ENCODE results near the gene LRRIQ1. TPM values are rescaled to one million over a fixed set of nuclear protein-coding genes. Genes with fewer than 3 reads are reported as not detected.

LRRIQ1 gene
- total RNA-seq, 3 donors from 2014 or later (not counting 1 experiment from before 2014, with no cell fraction given) = not detected

DNA sequence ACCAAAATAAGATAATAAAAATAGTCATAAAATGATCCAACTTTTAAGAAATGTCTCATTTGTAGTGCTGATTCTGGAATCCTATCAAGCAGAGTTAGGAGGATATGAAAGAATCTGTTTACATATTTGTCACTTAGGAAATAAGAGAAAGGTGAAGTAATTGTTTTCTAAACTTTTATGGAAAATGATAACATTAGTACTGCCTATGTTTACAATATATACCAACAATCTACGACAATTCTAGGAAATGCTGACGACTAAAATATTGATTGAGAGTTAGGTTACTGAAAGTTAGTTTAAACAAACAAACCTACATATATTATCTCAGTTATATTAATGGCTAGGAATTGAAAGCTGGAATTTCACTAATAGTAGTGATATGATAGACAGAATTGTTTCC lies 18.1 kb upstream of the LRRIQ1 start:
- Histone ChIP-seq H3K4me1 (ENCODE audit: control insufficient read depth, insufficient read depth, low read length) (no peaks in the 10 kb centered on the region), H3K9me3 (ENCODE audit: control insufficient read depth, insufficient read depth, low read length) (no peaks in the 10 kb centered on the region), H3K36me3 (ENCODE audit: control insufficient read depth, insufficient read depth, low read length) (no peaks in the 10 kb centered on the region), H3K27ac (ENCODE audit: low read length) (no peak overlapping the region), H3K27me3 (ENCODE audit: control insufficient read depth, insufficient read depth, low read length) (no peaks in the 10 kb centered on the region), H3K4me3 (ENCODE audit: low read length) (no peak overlapping the region)
- Mint-ChIP-seq H3K36me3 (no peaks in the 10 kb centered on the region), H3K4me1 (no peaks in the 10 kb centered on the region), H3K4me3 (no peak overlapping the region), H3K27me3 (ENCODE audit: low read depth in 2 of 2) (no peaks in the 10 kb centered on the region), H3K9me3 (no peaks in the 10 kb centered on the region), H3K27ac (no peak overlapping the region)
- no CpG with 5 or more reads among the region's 2 CpGs for WGBS (ENCODE audit: insufficient coverage)
- intact Hi-C loops (cut with micrococcal nuclease) = no loop called here
- ATAC-seq (no peak), DNase-seq (no peak)
- TF ChIP-seq, protein P1, sequence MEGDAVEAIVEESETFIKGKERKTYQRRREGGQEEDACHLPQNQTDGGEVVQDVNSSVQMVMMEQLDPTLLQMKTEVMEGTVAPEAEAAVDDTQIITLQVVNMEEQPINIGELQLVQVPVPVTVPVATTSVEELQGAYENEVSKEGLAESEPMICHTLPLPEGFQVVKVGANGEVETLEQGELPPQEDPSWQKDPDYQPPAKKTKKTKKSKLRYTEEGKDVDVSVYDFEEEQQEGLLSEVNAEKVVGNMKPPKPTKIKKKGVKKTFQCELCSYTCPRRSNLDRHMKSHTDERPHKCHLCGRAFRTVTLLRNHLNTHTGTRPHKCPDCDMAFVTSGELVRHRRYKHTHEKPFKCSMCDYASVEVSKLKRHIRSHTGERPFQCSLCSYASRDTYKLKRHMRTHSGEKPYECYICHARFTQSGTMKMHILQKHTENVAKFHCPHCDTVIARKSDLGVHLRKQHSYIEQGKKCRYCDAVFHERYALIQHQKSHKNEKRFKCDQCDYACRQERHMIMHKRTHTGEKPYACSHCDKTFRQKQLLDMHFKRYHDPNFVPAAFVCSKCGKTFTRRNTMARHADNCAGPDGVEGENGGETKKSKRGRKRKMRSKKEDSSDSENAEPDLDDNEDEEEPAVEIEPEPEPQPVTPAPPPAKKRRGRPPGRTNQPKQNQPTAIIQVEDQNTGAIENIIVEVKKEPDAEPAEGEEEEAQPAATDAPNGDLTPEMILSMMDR (IDR thresholded peaks at IDR 0.05) = no peak

DNA sequence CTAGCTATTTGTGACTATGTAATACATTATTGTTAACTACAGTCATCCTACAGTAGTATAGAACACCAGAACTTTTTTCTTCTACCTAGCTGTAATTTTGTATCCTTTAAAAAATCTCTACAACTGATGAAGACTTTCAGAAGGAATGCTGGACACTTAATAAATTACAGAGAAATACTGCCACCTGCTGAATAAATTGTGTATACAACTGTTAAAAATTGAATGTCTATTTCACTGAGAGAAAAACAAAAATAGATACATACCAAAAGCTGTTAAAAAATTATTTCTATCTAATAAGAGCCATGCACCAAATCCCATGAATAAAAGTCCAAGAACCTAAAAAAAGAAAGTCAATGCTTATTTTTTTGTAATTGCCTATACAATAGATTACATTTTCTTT lies 6.7 kb upstream of the LRRIQ1 start:
- H3K9me3 ChIP-seq (ENCODE audit: control insufficient read depth, insufficient read depth, low read length) = no peaks in the 10 kb centered on the region
- H3K27me3 ChIP-seq (ENCODE audit: control insufficient read depth, insufficient read depth, low read length) = no peaks in the 10 kb centered on the region
- TF ChIP-seq, protein P1 (IDR thresholded peaks at IDR 0.05) = no peak
- no peaks in the 10 kb centered on the region for H3K27me3 Mint-ChIP-seq (ENCODE audit: low read depth in 2 of 2)
- peaks cover 0 to 3% of the 10 kb centered on the region in 2 donors for H3K9me3 Mint-ChIP-seq
- H3K4me1 ChIP-seq (ENCODE audit: control insufficient read depth, insufficient read depth, low read length) = no peaks in the 10 kb centered on the region
- no peaks in the 10 kb centered on the region for H3K36me3 Mint-ChIP-seq
- H3K4me3 Mint-ChIP-seq = no peak overlapping the region
- ATAC-seq (no peak), DNase-seq (no peak)
- H3K27ac ChIP-seq (ENCODE audit: low read length) = no peak overlapping the region
- intact Hi-C loops (cut with micrococcal nuclease) = loop anchor here (1.0 kb wide), 1 partner anchor 155 kb away; no protein-coding TSS in a partner anchor
- no peaks in the 10 kb centered on the region for H3K4me1 Mint-ChIP-seq
- H3K4me3 ChIP-seq (ENCODE audit: low read length) = no peak overlapping the region
- H3K36me3 ChIP-seq (ENCODE audit: control insufficient read depth, insufficient read depth, low read length) = no peaks in the 10 kb centered on the region
- no peak overlapping the region for H3K27ac Mint-ChIP-seq

GRCh38 chr12:85036733-85037132 lies 582 bp downstream of the LRRIQ1 start:
- intact Hi-C loops (cut with micrococcal nuclease) = no loop called here
- Mint-ChIP-seq H3K27me3 (ENCODE audit: low read depth in 2 of 2) (no peaks in the 10 kb centered on the region), H3K36me3 (no peaks in the 10 kb centered on the region), H3K4me3 (no peak overlapping the region), H3K9me3 (peaks cover 3 to 5% of the 10 kb centered on the region in 2 donors), H3K27ac (no peak overlapping the region), H3K4me1 (no peaks in the 10 kb centered on the region)
- 21% methylated on average over 2 of the region's 3 CpGs for WGBS (ENCODE audit: insufficient coverage)
- Histone ChIP-seq H3K9me3 (ENCODE audit: control insufficient read depth, insufficient read depth, low read length) (no peaks in the 10 kb centered on the region), H3K27me3 (ENCODE audit: control insufficient read depth, insufficient read depth, low read length) (no peaks in the 10 kb centered on the region), H3K27ac (ENCODE audit: low read length) (no peak overlapping the region), H3K4me1 (ENCODE audit: control insufficient read depth, insufficient read depth, low read length) (no peaks in the 10 kb centered on the region), H3K36me3 (ENCODE audit: control insufficient read depth, insufficient read depth, low read length) (no peaks in the 10 kb centered on the region), H3K4me3 (ENCODE audit: low read length) (no peak overlapping the region)
- no peak for DNase-seq
- TF ChIP-seq, protein P1 (IDR thresholded peaks at IDR 0.05) = no peak
- no peak for ATAC-seq

GRCh38 chr12:85041395-85041794 lies 5.2 kb downstream of the LRRIQ1 start:
- H3K4me3 ChIP-seq (ENCODE audit: low read length) = no peak overlapping the region
- ATAC-seq (no peak), DNase-seq (no peak)
- no peaks in the 10 kb centered on the region for H3K36me3 ChIP-seq (ENCODE audit: control insufficient read depth, insufficient read depth, low read length)
- H3K4me1 Mint-ChIP-seq = no peaks in the 10 kb centered on the region
- no peaks in the 10 kb centered on the region for H3K27me3 Mint-ChIP-seq (ENCODE audit: low read depth in 2 of 2)
- H3K27ac ChIP-seq (ENCODE audit: low read length) = no peak overlapping the region
- peaks cover 3% of the 10 kb centered on the region in 2 donors for H3K9me3 Mint-ChIP-seq
- no peak overlapping the region for H3K4me3 Mint-ChIP-seq
- intact Hi-C loops (cut with micrococcal nuclease) = no loop called here
- no peak overlapping the region for H3K27ac Mint-ChIP-seq
- H3K9me3 ChIP-seq (ENCODE audit: control insufficient read depth, insufficient read depth, low read length) = no peaks in the 10 kb centered on the region
- H3K4me1 ChIP-seq (ENCODE audit: control insufficient read depth, insufficient read depth, low read length) = no peaks in the 10 kb centered on the region
- H3K36me3 Mint-ChIP-seq = no peaks in the 10 kb centered on the region
- TF ChIP-seq, protein P1 (IDR thresholded peaks at IDR 0.05) = no peak
- 50% methylated on average over 1 of the region's 1 CpG for whole genome bisulfite sequencing (ENCODE audit: insufficient coverage)
- H3K27me3 ChIP-seq (ENCODE audit: control insufficient read depth, insufficient read depth, low read length) = no peaks in the 10 kb centered on the region

All from natural killer cell (primary cell).